GM18519 (cell line): ENCODE results near the gene COQ4.
"Not testable (repeated sequence)": the region's sequence is repeated elsewhere in the genome, so short reads cannot be mapped to it uniquely, and the experiment has no call there.

Experiments used
- ATAC-seq: cut with Tn5 transposase; IDR thresholded peaks from one replicate; pipeline ENCODE4 v1.9.1; 2021; ENCODE audit warnings: mild to moderate bottlenecking, moderate library complexity; ENCODE audit not compliant: unreplicated experiment, low FRiP score

Gene COQ4

DNA sequence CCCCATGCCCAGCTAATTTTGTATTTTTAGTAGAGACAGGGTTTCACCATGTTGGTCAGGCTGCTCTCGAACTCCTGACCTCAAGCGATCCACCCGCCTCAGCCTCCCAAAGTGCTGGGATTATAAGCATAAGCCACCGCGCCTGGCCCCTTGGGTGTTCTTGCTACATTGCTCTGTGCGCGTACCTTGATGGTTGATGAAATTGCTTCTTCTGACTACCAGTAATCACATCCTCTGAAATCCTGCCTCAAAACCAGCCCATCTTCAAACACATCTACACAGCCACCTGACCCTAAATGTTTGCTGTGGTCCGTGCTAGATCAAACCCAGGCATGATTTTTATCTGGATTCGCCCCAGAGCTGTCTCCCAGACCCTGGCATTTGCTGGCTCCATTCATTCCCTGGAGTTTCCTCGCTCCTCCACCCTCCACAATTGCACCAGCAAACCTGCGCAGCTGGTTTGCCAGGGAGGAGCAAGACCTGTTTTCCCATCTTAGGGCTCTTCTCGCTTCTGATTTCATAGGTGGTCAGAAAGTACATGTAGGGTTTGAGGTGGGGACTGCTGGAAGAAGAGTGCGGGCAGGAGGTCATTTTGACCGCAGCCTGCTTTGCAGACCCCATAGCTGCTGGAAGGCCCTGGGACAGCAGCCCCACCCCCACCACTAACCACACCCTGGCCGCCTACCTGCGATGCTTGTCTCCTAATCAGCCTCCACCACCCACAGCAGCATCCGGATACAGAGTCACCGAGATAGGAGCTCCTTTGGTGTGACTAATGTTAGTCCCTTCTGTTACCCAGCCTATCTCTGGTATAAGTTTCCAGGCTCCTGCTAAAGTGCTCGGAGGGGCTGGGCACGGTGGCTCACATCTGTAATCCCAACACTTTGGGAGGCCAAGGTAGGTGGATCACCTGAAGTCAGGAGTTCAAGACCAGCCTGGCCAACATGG lies 23.8 kb upstream of the COQ4 start:
- ATAC-seq, result no peak

DNA sequence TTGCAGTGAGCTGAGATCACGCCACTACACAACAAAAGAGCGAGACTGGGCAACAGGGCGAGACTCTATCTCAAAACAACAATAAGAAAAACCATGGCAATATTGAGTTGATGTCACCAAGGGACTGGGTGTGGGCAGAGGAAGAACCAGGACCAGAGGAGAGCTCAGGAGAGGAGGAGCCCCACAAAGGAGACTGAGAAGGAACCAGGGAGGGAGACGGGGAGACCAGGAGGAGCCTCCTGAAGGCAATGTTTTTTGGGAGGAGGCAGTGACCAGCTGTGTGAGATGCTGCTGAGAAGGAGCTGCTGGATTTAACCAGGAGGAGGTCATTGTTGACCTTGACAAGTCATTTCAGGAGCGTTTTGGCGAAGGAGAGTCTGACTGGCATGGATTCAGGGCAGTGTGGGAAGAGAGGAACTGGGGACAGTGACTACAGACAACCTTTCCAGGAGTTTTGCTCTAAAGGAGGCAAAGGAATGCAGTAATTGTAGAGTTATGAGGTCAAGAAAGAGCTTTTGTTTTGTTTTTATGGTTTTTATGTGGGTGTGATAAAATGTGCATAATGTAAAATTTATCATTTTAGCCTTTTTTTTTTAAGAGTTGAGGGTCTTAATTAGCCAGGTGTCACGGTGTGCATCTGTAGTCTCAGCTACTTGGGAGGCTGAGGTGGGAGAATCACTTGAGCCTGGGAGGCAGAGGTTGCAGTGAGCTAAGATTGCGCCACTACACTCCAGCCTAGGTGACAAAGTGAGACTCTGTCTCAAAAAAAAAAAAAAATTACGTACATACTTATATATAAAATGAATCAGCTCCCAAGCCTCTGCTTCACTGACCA lies 18.3 kb upstream of the COQ4 start:
- ATAC-seq, result no peak

DNA sequence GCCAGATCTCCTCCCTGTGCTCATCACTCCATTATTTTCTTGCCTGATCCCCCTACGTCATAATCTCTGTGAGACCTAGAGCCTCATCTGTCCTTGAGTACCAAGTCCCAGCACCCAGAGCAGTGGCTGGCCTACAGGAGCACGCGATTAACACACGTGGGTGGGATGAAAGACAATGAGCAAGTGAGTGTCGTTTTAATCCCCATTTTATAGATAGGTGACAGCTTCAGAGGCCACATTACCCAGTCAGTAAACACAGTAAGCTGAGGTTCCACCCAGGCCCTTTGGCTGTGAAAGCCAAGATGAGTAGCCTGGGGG lies 17.7 kb upstream of the COQ4 start:
- ATAC-seq, result no peak

DNA sequence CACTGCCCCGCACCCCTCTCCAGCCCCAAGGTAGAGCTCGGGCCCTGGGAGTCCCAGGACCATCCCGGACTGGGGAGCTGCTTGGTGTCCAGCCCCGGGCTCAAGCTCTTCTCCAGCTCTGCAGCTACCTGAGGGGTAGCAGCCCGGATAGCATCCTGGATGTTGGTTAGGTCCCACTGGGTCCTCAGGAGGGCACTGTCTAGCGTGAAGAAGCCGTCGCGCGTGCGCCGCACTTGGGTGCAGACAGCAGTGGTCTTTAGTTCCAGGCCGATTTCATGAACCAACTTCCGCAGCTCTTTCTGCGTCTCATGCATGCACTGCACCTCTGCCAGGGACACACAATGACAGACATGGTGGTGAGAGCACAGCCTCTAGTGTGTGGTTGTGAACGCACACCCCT lies 13.1 kb upstream of the COQ4 start:
- no peak for ATAC-seq

DNA sequence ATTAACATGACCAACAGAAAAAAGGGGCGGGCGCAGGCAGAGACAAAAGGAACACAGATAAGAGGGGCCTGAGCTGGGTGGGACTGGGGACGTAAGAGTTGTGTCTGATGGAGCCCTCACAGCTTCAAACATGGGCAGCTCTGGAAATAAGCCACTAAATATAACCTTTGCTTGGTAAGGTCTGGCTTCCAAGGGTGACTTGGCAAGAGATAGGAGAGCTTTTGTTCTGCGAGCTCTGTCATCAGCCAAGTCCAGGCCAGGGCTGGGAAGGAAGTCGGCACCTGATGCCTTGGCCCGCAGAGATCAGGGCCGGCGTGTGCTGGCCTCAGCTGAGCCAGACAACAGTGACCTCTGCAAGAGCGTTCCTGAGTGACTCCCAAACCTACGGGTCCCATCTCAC lies 12.2 kb upstream of the COQ4 start:
- no peak for ATAC-seq

DNA sequence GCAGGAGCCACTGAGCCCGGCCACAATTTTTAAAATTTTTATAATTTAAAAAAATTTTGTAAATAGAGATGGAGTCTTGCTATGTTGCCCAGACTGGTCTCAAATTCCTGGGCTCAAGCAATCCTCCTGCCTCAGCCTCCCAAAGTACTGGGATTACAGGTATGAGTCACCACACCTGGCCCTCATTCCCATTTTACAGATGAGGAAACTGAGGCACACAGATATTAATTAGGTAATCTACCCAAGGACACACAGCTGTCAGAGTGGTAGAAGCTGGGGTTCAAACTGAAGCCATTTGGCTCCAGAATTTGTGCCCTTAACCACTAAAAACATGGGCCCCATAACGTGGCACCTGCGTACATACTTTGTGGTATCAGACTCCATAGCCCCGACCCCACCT lies 7.9 kb upstream of the COQ4 start:
- no peak for ATAC-seq

DNA sequence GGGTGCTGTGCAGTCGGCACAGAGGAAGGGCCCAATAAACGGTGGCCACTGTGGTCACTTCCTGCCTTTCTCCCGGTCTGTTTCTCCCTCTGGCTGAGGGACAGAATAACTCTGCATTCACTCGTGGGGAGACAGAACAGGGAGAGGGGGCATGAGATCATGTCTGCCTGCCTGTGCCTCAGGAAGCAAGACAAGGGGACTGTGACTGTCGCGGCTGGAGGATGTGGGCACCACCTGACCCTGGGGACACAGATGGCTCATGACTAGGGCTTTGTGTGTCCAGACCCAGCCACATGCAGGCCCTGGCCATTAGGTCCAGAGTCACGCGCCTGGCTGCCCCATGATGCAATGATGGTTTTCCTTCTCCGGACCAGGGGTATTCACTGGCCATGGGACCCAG lies 6.2 kb upstream of the COQ4 start:
- ATAC-seq, result no peak

DNA sequence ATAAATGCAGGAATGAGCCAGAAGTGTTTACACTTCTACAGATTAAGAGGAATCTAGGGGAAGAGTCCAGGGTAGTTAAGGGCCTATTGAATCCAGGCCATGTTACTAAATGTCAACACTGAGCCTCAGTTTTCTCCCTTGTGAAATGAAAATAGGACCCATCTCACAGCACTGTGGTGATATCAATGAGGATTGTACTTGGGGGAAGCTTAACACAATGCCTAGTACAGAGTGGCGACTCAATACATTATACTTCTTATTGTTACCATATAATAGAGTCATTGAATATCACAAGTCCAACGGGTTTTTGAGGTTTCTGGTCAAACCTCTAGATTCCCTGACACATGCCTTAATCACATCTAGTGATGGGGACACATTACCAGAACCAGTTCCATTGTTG lies 5.0 kb upstream of the COQ4 start:
- no peak for ATAC-seq

DNA sequence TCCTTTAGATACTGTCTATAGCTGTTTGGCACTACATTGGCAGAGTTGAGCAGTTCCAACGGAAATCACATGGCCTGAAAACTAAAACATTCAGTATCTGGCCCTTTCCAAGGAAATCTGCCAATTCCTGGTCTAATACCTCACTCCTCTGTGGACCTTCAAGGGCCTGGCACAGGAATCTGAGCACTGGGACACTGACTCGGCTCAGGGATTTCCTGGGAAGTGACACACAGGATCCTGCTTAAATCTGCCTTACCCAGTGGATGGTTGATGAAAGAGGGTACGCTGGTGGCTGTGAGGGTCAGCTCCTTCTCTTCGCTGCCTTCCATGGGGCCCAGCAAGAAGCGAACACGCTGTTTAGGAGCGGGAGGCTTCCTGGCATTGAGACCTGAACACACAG lies 1.3 kb upstream of the COQ4 start:
- ATAC-seq, result no peak

DNA sequence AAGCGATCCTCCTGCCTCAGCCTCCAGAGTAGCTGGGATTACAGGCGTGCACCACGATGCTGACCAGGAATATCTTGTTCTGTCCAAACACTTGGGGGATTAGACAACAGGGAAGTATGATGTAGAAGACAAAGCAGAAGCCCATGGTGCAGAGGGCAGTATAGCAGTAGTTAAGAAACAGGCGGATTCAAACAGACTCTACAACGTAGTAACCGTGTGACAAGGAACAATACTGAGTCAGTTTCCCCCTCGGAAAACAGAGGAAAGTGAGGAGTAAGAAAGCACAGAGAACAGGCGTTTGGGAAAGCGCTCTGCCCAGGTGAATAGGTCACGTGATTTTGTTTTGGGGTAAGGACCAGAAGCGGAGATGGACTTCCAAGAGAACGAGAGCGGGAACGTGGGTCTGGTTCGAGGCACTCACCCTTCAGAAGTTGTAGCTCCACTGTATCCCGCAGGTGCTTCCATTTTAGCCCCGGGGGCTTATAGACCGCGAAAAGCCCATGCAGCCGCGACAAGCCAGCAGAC lies 698 bp upstream of the COQ4 start:
- peak; percentile 16 for ATAC-seq

DNA sequence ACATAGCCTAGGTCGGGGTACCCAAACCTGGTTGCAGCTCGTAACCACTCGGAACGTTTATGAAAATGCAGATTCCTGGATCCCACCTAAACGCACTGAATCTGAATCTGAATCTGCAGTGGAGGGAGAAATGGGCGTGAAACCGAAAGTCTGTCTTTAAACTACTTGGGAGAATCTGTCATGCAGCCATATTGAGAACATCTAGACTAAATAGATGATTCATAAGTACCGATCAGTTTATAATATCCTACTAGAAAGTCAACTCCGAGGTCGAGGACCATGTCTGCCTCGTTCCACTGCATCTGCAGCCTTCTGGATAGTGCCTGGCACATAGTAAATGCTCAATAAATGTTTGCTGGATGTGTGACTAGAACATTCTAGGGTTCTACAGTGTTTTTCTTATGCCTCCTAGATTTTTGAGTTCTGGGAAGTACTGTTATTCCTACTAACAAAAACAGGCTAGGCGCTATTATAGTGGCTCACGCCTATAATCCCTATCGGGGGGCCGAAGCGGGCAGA lies 632 bp downstream of the COQ4 start:
- ATAC-seq, result no peak

DNA sequence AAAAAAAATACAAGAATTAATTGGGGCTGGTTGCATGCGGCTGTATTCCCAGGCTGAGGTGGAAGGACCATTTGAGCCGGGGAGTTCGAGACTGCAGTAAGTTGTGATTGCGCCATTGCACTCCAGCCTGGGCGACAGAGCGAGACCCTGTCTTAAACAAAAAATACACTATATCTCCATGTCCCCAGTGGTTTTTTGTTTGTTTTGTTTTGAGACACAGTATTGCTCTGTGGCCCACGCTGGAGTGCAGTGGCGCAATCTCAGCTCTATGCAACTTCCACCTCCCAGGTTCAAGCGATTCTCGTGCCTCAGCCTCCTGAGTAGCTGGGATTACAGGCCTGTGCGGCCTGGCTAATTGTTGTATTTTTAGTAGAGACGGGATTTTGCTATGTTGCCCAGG lies 1.2 kb downstream of the COQ4 start:
- no peak for ATAC-seq

DNA sequence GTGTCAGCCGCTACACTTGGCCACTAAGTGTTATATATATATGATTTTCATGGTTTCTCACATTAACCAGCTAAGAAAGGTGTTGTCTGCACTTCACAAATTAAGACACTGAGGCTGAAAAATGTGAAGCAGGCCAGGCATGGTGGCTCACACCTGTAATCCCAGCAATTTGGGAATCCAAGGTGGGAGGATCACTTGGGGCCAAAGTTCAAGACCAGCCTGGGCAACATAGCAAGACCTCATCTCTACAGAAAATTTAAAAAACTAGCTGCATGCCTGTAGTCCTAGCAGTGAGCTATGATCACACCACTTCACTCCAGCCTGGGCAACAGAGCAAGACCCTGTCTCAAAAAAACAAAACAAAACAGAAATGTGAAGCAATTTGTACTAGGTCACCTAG lies 1.8 kb downstream of the COQ4 start:
- no peak for ATAC-seq

DNA sequence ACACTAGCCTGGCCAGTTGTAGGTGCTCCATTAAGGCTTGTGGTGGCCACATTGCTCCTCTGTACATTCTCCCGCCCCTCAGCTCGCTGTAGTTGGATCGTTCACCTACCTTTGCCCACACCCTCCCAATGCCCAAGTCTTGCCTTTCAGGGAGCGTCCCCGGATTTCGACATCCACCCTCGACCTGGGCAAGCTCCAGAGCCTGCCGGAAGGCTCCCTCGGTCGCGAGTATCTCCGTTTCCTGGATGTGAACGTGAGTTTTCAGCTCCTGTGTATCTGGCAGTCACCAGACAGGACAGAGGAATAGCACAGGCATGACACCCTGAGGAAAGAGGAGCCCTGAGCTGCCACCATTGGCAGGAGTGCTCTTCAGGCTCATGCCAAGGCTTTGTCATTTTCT lies 3.0 kb downstream of the COQ4 start:
- ATAC-seq, result no peak

DNA sequence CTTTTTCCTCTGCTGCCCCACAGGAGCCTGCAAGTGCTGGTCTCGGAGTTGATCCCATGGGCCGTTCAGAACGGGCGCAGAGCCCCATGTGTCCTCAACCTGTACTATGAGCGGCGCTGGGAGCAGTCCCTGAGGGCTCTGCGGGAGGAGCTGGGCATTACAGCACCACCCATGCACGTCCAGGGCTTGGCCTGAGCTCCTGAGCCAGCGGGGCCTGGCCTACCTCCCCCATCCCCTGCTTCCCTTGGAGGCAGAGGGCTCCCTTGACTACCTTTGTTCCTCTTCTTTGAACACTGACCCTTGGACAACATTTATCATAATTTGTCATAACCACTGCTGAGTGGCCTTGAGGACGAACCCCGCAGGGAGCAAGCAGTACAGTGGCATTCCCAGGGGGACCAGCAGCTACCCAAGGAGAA lies 10.8 kb downstream of the COQ4 start:
- no peak for ATAC-seq

DNA sequence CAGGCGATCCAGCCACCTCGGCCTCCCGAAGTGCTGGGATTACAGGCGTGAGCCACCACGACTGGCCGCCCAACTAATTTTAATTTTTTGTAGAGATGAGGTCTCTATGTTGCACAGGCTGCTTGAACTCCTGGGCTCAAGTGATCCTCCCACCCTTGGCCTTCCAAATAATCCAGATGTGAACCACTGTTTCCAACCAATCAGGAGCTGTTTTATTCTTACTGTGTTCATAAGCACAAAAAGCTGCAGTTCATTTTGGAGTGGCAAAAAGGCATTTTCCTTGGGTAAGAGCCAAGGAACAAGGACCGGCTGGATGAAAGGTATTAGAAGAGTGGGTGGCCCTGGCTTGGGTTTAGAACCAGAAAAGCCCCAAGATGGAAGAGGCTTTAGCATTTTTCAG lies 12.5 kb downstream of the COQ4 start:
- ATAC-seq, result no peak

DNA sequence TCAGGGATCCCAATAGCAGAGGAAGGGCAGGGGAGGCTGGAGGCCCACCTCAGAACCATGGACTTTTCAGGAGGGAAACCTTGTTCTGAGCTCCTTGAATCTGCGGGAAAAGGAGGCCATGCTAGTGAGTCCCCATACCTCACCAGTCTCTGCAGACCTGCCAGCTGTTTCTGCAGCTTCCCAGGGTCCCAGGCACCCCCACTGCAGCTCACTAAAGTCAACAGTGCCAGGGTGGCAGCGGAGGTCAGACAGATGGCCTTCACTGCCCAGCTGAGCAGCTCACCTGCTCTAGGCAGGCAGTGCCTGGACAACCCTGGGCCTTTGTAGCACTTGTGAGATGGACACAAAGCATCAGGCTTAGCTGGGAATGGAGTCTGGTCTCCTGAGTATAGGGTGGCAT lies 13.3 kb downstream of the COQ4 start:
- no peak for ATAC-seq

DNA sequence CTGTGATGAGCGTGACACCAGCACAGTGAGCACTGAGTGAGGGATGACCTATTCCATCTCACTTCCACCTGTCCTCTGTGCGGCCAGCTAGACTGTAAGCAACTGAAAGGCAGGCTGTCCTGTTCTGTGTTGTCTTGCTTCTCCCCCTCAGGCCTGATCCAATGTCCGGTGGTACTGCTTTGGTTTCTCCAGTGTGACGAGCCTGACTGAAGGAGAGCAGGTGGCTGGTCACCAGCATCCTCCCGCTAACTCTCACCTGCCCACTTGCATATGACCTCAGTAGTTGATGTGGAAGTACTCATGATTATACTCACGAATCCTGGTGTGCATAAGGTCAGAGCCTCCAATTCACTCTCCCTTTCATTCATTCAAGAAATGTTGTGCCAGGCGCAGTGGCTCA lies 15.3 kb downstream of the COQ4 start:
- ATAC-seq, result no peak

DNA sequence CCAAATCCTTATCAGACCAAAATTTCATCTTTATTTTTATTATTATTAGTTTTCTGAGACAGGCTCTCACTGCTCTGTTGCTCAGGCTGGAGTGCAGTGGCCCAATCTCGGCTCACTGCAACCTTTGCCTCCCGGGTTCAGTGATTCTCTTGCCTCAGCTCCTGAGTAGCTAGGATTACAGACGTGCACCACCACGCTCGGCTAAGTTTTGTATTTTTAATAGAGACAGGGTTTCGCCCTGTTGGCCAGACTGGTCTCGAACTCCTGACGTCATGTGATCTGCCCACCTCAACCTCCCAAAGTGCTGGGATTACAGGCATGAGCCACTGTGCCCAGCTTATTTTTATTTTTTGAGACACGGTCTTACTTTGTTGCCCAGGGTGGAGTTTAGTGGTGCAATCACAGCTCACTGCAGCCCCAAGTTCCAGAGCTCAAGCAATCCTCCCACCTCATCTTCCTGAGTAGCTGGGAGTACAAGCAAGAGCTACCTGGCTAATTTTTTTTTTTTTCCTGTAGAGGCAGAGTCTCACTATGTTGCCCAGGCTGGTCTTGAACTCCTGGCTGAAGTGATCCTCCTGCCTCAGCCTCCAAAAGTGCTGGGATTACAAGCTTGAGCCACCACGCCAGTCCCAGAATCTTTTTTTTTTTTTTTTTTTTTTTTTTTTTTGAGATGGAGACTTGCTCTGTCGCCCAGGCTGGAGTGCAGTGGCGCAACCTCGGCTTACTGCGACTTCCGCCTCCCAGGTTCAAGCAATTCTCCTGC lies 16.4 kb downstream of the COQ4 start:
- ATAC-seq, result not testable (repeated sequence)

DNA sequence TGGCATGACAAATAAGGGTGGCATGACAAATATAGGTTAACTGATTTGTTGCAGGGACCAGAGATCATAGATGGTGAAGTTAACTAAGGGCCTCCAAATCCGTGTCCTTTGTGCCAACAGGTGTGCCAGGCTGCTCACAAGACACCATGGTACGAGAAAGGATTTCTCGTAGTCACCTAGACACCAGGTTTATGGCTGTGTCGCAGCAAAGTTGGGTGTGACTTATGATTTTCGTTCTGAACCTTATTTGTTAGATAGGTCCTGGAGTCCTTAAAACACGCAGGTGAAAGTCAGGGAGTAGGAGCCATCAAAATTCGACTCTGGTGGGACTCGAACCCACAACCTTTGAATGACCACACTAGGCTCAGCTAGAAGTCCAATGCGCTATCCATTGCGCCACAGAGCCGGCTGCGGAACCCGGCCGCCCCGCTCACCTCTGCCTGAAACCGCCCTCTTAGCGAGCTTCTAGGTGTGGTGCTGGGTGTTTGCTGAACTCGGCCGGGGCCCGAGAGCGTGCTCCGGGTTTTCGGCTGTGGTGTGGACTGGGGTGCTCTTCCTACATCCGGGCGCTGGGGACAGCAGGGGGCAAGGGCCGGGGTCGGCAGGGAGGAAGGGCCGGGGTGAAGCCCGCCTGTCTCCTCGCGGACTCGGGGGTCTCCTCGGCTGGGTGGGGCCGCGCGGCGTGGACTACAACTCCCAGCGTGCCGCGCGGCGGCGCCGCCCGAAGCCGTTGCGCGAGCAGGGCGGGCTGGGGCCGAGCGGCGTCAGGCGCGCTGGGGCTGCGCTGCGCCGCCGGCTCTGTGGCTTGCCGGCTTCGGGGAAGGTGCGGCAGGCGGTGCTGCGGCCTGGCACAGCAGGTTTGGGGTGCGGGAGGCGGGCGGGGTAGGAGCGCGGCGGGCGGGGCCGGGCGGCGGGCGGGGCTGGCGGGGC lies 17.4 kb downstream of the COQ4 start, which contains the start of gene SLC27A4:
TSS of gene SLC27A4 (plus strand) at position 767 of the 930 bp plus-strand sequence. CDS start 2,606 bp downstream, outside the sequence.
- peak; percentile 45 for ATAC-seq
